Stimulated activated CD4-positive, alpha-beta T cell treated with anti-CD3 and anti-CD28 coated beads, Interleukin-12 subunit alpha, Interleukin-12 subunit beta, amount 100 ng/mL, for 48 hours (primary cell): ENCODE data around the gene CDK5RAP2.

Experiments used
- DNase-seq, 3 donors: peaks; one replicate each; pipeline ENCODE4 v3.0.0-alpha.2; 2020; ENCODE audit warnings: low read depth in 2 of 3, low spot score in 1 of 3

CDK5RAP2 gene

DNA sequence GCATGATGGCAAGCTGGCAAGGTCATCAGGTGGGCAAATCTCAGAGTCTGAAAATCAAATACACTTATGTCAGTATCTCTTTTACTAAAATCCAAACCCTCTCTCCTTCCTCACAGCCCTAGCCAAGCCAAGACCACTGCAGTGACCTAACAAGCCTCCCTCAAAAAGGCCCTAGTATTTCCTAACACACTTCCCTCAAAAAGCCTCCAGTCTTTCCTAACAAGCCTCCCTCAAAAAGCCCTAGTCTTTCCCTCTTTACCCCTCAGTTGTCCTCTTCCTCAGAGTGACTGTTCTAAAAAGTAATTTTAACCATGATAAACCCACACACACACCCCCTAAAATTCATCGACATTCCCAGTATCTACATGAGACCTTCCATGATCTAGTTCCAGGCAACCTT is 140.0 kb downstream of the CDK5RAP2 start:
- no peak for DNase-seq

DNA sequence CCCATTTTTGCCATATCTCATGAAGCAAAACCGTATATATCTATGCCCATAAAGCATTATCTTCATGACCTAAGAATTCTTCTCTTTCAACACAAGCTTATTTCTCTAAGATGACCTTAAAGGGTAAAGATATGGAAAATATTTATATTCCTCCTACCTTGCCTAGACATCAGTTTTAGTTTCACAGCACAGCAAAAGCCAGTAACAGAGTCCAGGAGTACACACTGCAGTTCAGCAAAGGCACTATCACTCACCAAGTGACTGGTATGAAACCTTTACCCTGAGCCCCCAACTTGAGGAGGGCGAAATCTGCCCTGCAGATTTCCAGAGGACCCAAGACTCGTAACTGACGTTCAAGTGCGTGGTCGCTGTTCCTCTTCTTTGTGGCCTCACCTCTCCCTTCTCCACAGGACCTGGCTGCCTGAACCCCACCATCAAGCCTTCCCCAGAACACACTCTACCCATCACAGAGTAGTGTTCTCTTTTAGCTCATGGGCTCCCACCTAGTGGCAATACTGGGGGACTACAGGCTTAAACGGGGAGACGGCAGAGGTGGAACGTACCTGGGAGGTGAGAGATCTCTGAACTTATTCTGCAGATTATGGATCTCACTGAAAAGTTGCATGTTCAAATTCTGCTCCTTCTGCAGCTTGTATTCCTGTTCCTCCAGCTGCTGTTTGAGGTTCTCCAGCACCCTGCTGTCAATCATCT is 141.0 kb downstream of the CDK5RAP2 start:
- peak in 2 of 3 donors; percentile 3 to 4 for DNase-seq

DNA sequence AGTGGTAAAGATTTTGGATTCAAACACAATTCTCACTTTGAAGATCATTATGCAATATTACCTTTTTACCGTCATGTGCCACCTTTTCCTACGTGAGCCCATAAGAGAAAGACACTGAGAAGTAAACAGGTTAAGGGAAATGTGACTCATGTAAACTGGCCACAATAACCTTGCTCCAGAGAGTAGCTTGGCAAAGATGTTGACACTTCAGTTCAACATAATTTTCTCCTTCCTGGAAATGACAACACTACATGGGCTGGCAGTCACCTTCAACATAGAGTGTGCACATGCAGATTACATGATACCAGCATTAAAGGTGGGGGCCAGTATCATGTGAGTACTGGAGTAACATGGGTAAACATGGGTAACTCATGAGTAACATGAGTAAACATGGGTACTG is 141.9 kb downstream of the CDK5RAP2 start:
- DNase-seq = no peak

DNA sequence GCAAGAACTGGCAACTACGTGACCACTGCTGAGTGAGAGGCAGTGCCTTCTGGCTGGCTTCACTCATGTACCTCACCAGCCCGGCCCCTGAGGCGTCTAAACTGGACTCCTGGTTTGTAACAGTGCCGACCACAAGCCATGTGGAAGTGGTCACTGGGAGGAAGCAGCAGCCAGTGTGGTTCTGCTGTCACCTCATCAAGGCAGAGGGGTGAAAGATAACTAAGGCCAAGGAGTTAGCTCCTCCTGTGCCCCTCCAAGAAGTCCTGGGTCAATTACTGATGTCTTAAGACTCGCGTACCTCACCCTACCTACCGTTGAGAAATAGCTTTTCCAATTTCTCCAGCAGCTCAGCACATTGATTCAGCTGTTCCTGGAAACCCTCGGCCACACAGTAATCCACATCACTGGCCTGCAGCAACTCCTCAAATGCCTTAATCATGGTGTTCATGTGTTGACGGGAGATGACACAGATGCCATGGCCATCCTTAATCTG is 142.9 kb downstream of the CDK5RAP2 start:
- DNase-seq = no peak

DNA sequence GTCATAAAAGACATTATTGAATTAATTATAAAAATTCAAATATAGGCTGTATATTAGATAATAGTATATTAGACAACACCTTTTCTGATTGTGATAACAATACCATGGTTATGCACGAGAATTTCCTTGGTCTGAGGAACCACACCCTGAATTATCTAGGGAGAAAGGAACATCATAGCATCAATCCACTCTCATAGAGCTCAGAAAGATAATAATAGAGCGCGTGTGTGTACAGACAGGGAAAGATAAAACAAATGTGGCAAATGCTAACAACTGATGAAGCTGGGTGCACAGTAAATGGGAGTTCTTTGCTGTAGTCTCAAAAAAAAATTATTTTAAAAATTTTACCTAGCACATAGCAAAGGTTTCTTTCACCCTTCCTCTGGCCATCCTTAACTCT is 143.5 kb downstream of the CDK5RAP2 start:
- DNase-seq = no peak

DNA sequence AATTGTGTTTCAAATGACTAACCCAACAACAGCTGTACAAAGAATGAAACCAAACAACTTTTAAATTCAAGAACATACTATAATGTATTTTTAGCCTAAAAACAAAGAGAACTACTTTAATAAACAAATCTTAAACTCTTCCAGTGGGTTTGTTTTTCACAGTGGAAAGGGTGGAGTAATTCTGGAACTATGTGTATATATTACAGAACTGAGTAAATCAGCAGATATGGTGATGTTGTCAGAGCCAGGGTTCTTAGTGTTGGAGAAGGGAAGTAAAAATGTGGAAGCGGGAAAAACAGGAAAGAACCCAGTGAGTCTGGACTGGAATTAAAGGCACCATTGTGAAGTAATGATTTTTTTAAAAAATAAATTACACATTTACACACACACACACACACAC is 144.9 kb downstream of the CDK5RAP2 start:
- no peak for DNase-seq

DNA sequence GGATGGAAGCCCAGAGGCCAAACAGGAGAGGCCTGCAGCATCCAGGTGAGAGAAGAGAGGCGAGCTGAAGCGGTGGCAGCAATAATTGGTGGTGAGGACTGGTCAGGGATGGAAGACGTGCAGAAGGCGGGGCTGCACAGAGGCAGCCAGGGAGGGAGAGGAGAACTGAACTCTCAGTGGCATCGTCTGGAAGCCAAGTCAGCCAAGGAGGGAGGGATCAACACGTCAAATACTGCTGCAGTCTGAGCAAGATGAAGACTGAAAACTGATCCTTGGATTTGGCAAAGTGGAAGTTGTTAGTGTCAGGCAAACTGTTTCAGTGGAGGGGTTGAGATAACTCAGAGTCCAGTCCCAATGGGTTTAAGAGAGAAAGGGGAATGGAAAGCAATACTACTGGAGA is 145.4 kb downstream of the CDK5RAP2 start:
- DNase-seq = no peak

DNA sequence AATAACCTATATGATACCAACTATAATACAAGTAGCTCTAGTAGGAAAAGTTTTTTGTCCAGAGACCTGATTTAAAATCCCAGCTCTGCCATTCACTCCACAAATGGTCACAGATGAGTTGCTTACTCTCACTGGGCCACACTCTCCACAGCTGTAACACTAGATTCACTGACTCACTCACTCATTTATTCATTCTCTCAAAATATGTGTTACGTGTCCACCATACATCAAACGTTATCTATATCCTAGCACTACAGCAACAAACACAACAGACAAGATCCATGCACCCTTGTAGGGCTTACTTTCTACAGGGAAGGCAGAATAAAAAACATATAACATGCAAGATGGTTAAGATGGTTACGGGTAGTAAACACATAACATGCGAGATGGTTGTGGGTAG is 146.3 kb downstream of the CDK5RAP2 start:
- no peak for DNase-seq

DNA sequence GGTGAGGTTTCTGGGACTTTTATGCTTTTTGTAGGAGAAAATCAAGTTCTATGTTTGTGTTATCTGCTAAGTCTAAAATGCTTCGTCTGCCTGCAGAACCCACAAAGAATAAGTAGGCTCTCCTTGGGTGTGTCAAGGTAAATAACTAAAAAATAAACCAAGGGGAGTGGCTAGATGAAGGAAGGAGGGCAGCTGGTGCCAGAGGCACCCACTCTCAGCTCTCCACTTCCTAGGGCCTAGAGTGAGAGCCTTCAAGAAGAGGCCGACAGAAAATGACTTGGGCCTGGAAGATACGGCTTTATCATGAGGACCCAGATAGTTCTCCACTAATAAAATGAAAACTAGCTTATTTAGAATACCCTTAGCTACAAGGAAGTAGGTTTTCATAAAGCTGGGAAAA is 147.4 kb downstream of the CDK5RAP2 start:
- no peak for DNase-seq

DNA sequence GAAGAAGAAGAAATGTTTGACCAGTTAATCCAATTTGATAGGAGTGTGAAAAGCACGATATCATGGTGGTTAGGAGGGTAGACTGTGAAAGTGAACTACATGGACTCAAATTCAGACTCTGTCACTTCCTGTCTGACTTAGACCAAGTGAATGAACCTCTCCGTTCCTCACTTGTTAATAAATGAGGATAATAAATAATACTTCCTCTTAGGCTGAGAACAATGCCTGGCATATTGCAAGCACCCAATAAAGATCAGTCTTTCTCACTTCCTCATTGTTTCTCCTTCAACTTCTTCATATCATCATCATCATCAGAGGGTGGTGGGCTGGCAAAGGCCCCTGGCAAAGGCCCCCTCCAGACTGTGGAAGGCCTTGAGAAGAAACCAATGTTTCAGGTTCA is 148.7 kb downstream of the CDK5RAP2 start:
- DNase-seq = no peak

DNA sequence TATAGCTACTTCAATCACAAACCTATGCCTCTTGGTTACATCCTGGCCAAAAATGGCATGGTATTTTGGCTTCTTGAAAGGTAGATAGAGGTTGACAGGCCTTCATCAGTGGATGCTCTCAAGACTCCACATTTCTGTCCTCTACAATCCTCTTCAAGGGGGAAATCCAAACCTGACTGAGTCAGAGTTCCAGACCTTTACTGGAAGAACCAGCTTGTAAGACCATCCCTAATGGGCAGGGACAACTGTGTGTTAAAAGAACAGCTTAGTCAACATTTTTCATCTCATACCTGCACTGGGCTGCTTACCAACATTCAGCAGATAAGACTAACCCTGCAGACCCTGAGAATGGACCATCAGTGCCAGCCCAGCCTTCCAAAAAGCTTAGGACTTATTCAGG is 155.7 kb downstream of the CDK5RAP2 start:
- no peak for DNase-seq

DNA sequence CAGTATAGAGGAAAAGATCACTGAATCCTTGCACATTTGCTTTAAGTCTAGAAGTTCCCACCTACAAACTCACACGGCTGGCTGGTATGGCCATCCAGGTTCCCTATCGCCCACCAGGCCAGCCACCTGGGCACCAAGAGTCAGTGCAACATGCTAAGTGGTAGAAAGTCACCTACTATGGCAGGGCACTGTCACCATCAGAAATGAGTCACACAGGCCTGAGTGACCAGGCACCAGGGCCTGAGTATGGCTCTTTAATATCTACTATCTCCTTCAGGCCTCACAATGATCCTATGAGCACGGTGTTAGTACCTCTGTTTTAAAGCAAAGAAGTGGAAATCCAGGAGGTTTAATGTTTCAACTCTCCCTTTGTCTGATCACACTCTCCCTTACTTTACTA is 156.2 kb downstream of the CDK5RAP2 start:
- DNase-seq = no peak

DNA sequence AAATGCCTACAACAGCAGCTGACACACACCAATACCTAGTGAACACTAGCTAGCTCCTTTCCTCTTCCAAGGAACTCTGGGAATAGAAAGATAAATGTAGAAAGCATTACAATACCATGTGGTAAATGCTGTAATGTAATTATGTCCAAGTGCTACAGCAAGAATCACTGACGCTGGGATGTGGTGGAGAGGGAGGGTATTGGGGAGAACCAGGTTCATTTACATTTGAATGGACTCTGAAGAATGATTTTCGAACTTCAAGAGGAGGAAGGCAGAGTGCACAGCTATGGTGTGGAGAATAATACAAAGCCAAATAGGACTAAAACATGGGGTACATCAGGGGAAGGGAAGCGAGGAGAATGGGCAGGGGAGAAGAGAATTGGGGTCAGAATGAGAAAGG is 158.0 kb downstream of the CDK5RAP2 start:
- no peak for DNase-seq

DNA sequence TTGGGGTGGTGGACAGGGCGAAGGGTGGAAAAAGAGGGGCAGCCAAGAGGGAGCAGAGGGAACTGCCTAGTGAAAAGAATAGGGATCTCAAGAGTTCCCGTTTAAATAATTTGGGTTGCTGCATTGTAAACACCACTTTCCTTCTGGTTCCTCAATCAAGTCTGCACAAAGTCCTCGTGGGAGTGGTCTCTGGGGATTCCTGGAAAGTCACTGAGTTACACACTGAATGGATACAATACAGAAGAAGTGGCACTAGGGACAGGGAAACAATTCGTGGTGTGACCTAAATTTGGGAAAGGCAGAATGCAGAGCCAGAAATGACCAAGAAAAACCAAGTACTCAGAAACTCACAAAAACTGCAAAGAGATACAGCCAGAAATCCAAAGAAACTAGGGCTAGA is 161.7 kb downstream of the CDK5RAP2 start:
- no peak for DNase-seq

DNA sequence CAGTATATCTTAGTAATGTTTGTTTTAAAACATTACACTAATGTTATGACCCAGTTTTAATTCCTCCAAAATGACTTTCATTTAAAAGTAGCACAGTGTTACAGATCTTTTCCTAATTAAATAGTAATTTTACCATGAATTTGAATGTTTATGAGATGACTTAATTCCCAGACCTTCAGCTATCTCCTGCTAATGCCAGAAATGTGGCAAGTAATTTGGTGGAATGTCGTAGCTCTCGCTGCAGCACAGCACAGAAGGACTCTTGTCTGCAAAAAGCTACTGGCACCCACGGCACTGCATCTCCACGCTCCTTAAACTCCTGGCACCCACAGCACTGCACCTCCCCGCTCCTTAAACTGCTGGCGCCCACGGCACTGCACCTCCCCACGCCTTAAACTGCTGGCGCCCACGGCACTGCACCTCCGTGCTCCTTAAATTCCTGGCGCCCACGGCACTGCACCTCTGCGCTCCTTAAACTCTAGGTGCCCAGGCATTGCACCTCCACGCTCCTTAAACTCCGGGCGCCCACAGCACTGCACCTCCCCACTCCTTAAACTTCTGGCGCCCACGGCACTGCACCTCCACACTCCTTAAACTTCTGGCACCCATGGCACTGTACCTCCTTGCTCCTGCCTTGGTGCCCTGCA is 163.1 kb downstream of the CDK5RAP2 start:
- DNase-seq = no peak

DNA sequence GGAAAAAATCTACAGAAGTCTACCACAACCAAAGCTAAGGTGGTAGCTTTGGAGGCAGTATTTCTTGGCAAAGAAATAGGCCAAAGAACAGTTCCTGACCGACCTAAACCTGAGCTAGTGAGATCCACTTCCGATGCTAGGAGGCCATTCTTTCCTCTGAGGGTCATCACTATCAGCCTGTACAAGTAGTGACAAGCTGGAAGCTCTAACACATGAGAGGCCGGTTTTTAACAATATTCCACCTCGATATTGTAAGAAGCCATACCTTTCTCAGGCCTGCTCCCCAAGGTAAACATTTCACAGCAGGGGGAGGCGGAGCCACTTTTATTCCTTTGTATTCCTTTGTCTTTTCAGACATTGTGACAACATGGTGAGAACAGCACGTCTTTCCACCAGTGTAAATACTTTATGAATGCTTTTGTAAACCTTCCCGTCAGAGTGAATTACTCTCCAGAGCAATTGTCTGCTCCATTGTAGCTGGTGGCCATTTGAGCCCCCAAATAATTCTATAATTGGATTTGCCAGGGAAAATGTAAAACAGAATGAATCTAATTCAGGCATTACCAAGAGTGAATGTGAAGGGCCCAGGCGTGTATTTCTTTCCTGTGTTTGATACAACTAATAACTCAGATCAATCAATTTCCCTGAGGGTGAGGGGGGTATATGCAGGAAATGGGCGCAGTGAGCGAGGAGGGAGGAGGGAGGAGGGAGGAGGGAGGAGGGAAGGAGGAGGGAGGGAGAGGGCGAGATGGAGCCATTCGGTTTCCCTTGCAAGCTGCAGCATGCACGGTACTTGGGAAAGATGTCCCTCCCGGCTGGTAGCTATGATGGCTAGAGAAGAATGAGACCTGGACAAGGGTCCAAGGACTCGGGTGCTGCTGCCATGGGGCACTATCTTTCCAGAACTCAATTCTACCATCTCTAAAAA is 166.6 kb downstream of the CDK5RAP2 start:
- no peak for DNase-seq

DNA sequence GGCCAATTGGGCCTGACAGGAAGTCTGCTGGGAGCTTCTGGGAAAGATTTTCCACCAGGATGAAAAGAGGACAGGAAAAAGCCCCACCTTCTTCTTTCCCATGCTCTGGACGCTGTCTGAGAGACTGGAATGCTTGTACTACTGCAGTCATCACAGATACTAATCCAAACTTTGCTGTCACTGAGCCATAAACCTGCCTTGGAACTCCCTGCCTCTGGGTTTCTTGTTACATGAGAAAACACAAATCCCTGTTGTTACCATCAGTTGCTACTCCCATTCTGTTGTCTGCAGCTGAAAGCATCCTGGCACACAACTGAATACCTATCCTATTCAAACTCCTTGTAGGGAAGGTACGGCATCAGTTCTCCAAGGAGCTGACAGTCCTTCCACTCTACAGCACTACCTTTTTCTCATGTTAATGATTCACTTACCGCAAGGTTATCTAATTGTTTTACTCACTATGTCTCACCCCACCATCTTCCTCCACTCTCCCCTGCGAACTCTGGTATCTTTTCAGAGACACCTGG is 167.5 kb downstream of the CDK5RAP2 start:
- DNase-seq = no peak

DNA sequence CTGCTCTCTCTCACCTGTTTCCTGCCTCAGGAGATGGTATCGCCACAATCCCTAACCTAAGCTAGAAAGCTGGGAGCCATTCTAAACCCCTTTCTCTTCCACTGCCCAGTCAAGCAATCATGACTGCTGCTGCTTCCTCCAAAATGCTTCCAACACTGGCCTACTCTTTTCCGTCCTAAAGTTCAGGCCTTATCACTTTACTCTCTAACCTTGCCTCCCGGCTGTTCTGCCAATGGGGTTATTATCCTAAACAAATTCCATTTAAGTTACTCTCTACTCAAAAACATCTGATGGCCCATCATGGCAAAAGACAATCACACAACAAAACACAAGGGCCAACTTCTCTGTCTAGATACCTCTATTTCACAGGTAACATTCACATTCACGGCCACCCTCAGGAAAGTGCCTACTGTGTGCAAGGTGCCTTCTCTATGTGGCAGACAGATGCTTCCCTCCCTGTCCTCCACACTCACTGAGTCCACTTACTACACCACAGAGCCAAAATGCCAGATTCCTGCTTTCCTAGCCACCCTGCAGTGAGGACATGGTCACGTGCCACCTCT is 168.0 kb downstream of the CDK5RAP2 start:
- DNase-seq = no peak

DNA sequence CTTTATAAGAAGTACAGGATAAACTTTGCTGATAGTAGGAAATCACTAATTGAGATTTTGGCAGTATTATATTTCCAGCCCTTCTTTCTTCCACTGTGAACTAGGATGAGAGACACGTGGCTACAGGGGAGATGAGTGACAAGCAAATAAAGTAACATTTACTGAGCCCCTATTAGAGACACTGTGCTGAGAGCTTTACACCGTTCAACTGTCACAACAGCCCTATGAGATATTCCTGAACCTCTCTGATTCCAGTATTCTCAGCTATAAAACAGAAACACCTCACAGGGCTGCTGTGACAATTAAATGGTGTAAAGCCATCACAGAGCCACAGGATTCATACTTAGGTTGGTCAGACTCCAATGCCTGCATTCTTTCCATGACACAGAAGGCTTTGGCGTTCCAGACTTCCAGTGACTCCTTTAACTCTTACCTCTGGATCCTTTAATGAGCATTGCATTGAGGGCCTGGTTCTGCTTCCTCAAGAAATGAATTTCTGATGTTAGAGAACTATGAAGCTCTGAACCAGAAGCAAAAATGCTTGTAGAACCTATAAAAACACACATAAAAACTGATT is 169.0 kb downstream of the CDK5RAP2 start:
- no peak for DNase-seq

DNA sequence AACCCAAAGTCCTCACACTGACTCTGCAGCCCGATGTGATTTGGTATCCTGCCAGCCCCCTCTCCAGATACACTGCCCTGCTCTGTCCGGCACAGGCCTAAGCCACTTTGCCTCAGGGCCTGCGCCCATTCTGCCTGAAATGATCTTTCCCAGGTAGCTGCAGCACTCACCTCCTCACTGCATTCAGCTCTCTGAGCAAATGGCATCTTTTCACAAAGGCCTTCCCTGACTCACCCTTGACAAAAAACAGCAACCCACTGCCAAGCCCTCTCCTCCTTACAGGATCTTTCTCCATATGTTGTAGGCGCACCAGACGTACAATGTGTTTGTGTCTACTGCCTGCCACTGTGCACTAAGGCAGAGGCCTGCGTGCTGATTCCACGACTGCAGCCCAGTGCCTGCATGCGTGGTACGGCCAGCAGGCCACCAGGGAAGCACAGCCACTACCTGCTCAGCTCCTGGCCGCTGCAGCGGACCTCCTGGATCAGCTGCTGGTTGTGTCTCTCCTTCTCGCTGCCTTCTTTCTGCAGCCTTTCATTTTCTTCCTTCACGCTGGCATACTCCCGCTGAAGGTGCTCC is 171.2 kb downstream of the CDK5RAP2 start:
- no peak for DNase-seq

DNA sequence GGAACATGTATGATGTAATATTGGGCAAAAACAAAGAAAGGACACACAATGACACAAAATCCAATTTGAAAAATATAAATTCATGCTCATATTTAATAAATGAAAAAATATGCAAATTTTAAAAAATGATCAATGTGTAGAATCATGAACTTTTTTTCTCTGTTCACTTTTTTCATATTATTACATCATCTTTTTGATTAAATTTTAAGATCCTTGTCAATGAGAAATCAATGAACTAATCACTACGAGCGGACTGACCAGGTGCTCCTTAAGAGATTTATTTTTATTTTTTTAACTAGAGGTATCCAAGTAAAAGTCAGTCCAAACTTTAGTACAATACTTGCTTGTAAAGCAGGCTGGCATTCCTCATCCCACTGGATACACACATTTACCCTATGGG is 174.1 kb downstream of the CDK5RAP2 start:
- DNase-seq = no peak
